NCI-H1436 treated with DMSO at 0.1 percent for 48 hours (cell line): ENCODE results near the gene CDH2.

Experiments used
- DNase-seq: peaks from one replicate; lab custom pipeline; 2025; lab: John Stamatoyannopoulos, UW

CDH2 gene

DNA sequence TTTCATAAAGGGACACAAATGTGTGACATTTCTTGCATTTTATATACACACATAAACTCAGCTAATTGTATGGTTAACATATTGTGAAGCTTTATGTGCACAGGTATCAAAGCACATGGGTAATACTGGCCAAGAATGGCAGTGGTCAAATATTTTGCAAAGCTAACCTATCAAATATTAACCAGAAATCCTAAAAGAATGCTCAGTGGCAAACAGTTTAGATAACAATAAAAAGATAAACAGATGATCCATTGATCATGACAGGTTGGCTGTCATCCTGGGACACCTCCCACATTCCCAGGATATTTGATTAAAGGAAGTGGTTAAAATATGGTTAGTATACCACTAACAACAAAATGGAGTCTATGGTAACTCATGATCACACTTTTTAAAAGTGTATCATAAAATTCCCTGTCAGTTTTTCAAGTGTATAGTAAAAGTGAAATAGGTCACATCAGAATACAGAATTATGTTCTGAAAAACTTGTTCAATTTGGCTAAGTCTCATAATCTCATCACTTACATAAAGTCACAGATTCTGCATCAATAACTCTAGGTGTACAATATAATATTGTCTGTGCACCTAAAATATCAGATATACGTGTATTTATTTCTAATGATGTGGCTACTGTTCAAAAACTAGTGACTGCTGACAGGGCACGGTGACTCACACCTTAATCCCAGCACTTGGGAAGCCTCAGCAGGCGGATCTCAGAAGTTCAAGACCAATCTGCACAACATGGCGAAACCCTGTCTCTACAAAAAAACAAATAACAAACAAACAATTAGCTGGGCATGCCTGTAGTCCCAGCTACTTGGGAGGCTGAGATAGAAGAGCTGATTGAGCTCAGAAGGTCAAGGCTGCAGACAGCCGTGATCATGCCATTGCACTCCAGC is 48.9 kb downstream of the CDH2 start:
- no peak for DNase-seq

DNA sequence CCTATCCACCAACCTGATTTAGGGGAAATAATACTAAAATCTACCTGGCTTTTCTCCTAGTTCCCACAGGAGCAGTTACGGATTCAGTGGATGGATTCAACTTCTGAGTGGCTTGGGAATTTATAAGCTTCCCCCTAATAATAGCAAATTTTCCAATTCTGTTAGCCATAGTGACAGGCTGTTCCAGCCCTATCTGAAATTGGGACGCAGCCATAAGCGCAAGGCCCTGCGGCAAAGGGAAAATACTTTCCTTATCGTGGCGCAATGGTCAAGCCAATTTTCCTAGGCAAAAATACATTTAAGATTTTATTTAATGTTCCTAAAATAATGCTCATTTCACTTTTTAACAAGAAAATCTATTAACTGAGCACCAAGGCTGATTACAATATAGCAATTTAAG is 49.7 kb downstream of the CDH2 start:
- DNase-seq, result no peak

DNA sequence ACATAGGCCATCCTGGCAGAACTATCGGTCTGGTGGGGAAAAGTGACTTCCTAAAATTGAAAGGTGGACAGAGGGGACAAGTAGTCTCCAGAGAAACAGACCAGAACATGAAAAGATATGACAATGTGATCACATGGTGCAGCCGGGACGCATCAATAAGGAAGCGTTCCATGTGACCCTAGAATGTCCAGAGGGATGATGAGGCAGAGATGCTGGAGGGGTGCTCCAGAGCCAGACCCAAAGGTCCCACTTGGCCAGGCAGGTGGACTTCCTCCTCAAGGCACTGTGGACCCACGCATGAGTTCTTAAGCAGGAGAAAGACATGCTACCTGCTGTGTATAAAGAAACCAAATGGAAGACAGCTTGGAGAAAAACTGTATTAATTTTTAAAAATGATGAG is 50.2 kb downstream of the CDH2 start:
- DNase-seq, result no peak

- no peak for DNase-seq
These were observed 51.9 kb downstream of the CDH2 start for GRCh38 chr18:28125051-28125450.

GRCh38 chr18:28124131-28125029 is 52.5 kb downstream of the CDH2 start:
- no peak for DNase-seq

GRCh38 chr18:28123401-28124030 is 53.4 kb downstream of the CDH2 start:
- DNase-seq, result no peak

DNA sequence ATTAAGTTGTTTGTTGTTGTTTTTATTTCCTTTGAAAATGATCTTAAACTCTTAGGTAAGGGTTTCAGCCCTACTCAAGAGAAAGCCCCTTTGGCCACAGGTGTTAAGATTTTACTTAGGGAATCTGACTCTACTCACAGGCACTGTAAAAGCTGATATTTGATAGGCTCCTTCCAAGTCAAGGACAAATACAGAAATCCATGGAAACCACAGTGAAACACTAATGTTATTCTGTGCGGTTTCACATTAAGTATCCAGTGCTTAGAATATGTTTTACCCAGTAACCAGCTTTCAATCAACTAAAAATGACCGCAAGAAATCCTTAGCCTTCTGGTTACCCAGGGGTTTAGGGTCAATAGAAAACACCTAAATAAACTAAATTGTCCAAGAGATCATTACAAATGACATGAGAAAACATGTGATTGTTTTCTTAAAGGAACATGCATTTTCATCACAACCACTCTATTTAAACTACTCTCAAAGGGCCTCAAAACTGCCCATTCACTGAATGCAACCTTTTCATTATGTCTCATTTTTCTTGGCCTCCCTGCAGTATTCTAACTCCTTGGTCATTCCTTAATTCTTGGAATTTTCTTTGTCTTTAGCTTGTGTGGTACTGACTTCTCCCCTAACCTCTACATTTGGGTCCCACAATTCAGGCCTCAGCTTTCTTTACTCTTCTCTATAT is 56.0 kb downstream of the CDH2 start:
- DNase-seq, result no peak

GRCh38 chr18:28116461-28116860 is 60.5 kb downstream of the CDH2 start:
- DNase-seq, result no peak

DNA sequence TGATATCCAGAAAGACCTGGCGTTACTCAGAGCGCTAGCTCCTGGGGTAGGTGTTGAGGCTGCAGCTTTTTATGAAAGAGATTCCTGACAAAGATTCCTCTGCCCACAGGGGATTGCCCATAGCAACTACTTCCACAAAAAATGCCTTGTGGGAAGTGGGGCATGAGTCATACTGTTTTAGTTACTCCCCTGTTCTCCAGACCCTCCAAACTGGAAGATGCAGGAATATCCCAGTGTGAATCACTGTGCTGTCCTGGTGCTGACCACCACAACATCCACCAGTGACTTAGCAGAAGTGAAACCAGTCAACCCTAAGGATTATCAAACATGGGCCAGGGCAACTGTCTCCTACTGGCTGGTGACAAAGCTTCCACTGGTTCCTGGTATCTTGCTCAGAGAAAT is 61.8 kb downstream of the CDH2 start:
- DNase-seq, result no peak

DNA sequence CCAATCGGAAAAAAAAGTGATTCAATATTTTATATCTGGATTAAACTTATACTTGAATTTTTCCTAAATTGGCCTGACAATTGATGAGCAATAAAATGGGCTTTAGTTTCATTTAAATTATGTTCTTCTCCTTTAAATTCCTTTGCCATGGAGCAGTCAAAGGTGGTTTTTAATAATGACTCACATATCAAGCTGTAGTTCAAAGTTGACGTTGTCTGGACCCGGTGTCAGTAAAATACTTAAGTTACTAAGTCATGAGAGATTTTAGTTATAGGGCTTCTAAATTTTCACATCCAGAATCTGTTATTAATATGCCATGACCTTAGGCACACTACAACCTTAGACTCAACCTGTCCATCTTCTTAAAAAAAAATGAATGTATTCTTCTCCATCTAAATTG is 62.5 kb downstream of the CDH2 start:
- DNase-seq, result no peak

DNA sequence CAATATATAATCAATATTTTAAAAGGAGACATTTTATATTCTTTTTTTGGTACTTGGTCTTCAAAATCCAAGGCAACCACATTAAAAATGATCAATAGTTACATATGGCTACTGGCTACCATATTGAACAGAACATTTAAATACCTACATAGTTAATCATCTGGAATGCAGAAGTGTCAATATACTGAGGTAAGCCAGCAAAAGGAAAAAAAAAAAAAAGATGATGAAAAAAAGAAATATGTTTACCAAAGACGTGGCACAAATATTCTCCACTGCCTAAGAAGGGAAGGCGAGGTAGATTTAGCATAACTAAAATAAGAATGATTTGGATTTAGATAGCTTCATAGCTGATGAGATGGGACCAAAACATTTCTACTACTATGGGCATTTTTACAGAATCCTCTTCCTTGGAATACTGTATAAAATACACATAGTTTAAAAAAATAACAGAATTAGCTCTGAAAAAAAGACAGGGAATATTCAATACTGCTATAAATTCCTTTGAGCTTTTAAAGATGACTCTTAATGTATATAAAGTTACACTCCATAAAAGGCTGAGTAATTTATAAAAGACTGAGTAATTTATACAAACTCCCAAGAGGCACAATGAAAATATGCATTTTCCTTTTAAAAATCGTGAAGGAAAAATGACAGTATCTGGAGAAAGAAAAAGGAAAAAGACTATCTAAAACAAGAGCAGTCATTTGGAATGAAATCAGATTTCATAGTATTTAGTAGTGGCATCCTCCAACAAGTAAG is 63.5 kb downstream of the CDH2 start:
- no peak for DNase-seq

GRCh38 chr18:28112056-28112470 is 64.9 kb downstream of the CDH2 start:
- no peak for DNase-seq

DNA sequence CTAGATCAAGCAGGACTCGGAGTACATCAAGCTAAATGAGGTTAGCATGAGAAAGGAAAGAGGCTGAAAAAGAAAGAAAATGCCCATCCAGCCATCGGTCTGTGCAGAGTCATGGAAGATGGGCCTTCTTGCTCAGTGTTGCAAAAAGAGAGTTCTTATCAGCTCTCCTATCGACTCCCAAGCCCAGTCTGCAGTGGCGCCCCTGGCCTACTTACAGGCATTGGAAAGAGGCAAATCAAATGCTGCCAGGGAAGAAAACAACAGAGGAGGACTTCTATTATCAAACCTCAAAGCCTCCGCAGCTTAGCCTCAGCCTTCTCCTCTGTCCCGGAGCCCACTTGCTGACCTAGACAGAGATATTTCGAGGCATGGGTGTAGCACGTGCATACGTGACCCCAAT is 66.0 kb downstream of the CDH2 start:
- DNase-seq, result no peak

- DNase-seq, result no peak
These were observed 67.0 kb downstream of the CDH2 start for GRCh38 chr18:28109781-28110560.

DNA sequence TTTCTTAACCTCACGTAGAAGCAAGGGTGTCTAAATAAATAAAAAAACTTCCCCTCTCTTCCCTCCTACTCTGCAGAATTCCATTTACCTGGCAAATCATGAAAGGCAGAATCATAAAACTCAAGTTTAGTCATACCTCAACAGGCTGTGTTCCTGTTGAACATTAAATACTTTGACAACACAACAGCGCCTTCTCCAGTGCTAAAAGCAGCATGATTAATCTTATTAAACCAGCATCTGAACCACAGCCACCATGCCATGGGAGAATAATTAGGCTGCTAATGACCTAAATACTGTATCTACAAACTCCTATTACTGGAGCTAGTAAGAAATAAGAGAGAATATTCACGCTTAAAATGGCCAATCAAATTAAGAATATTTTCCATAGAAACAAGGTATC is 68.1 kb downstream of the CDH2 start:
- DNase-seq, result no peak

DNA sequence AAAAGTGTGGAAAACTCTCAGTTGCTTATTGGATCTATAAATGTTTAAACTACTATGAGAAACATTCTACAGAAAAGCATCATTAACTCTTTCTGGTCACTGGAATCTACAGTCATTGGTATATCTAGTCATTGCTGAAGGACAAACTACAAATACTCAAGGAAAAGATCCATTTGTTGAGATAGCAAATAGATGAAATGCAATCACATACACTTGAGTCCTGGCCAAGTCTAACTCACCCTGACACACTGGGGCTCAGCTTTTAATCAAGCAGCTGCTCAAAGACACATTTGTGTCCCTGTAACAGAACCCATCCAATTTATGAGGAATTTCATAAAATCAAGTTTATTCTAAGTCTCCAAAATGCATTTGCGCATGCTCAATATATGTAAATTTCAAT is 68.7 kb downstream of the CDH2 start:
- DNase-seq, result no peak

DNA sequence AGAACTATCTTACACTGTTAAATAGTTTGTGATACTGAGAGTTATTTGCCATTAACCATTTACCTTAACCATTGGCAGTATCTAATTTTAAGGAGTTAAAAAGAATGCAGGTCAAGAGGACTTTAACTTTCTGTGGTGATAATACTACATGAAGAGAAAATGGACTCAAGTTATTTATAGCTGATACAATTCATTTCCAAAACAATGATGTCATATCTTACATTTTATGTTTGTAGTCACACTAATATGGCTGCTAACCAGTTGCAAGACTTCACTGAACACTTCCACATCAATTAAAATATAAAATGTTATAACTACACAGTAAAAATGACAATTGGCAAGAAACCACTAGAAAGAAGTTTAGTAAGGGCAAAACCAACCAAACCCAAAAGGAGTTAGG is 77.7 kb downstream of the CDH2 start:
- no peak for DNase-seq

GRCh38 chr18:28095631-28096030 is 81.3 kb downstream of the CDH2 start:
- DNase-seq, result no peak

GRCh38 chr18:28095041-28095440 is 81.9 kb downstream of the CDH2 start:
- DNase-seq, result no peak

DNA sequence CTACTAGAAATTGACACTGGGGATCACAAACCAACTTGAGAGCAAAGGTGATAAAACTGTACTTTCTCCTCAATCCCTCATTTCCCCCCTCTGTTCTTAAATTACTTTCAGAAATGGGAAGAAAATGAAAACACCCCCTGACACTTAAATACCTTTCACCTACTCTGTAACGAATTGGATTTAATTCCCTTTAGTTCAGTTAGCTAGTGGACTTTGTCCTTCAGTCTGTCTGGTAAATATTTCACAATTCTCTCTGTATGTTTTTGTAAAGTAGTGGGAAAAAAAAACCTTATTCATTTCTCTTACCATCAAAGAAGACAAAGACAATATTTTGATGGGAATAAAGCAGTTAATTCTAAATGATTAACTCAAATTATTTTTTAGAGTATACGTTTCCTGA is 85.7 kb downstream of the CDH2 start:
- DNase-seq, result no peak
